MM.1S (cell line): ENCODE data around the gene KIF18B.

Experiments used
- DNase-seq: peaks from one replicate; pipeline ENCODE4 v3.0.0-alpha.2; 2015
- H2AFZ ChIP-seq: fragments of 300-600 bp; sonication (generic); 2 replicates; pipeline ENCODE4 v1.6.0; 2016; ENCODE audit warnings: antibody characterized with exemption, low read length
- H3F3A ChIP-seq: fragments of 300-600 bp; sonication (generic); 2 replicates; pipeline ENCODE4 v1.6.1; 2016; ENCODE audit warnings: mild to moderate bottlenecking, antibody characterized with exemption, low read length, moderate library complexity, mixed read lengths; ENCODE audit not compliant: insufficient read depth
- H3K27ac ChIP-seq: fragments of 300-600 bp; sonication (generic); 2 replicates; pipeline ENCODE4 v1.5.1; 2016; ENCODE audit warnings: mild to moderate bottlenecking, low read length
- H3K27me3 ChIP-seq: fragments of 300-600 bp; sonication (generic); replicated peaks from 2 replicates; pipeline ENCODE4 v1.6.0; 2016; ENCODE audit warnings: low read length; ENCODE audit not compliant: insufficient read depth
- H3K36me3 ChIP-seq: fragments of 300-600 bp; sonication (generic); replicated peaks from 2 replicates; pipeline ENCODE4 v1.6.1; 2016; ENCODE audit warnings: mild to moderate bottlenecking, low read length, mixed read lengths; ENCODE audit not compliant: insufficient read depth
- H3K4me1 ChIP-seq: fragments of 300-600 bp; sonication (generic); 2 replicates; pipeline ENCODE4 v1.6.1; 2016; ENCODE audit warnings: low read length, mixed read lengths
- H3K4me2 ChIP-seq: fragments of 300-600 bp; sonication (generic); 2 replicates; pipeline ENCODE4 v1.6.0; 2016; ENCODE audit warnings: low read depth, low read length
- H3K4me3 ChIP-seq: fragments of 300-600 bp; sonication (generic); 2 replicates; pipeline ENCODE4 v1.5.1; 2016; ENCODE audit warnings: low read length, mixed read lengths
- H3K79me2 ChIP-seq: fragments of 300-600 bp; sonication (generic); 2 replicates; pipeline ENCODE4 v1.6.1; 2016; ENCODE audit warnings: mixed run types, low read length, mixed read lengths
- H3K9ac ChIP-seq: fragments of 300-600 bp; sonication (generic); 2 replicates; pipeline ENCODE4 v1.6.1; 2016; ENCODE audit warnings: low read length, mixed read lengths
- H3K9me2 ChIP-seq: fragments of 300-600 bp; sonication (generic); replicated peaks from 2 replicates; pipeline ENCODE4 v1.6.1; 2016; ENCODE audit warnings: mild to moderate bottlenecking, low read length, mixed read lengths; ENCODE audit not compliant: insufficient read depth
- H3K9me3 ChIP-seq: fragments of 300-600 bp; sonication (generic); replicated peaks from 2 replicates; pipeline ENCODE4 v1.6.1; 2016; ENCODE audit warnings: mild to moderate bottlenecking, low read length, mixed read lengths; ENCODE audit not compliant: insufficient read depth
- H4K20me1 ChIP-seq: fragments of 300-600 bp; sonication (generic); 2 replicates; pipeline ENCODE4 v1.6.1; 2016; ENCODE audit warnings: mild to moderate bottlenecking, low read length, moderate library complexity, mixed read lengths; ENCODE audit not compliant: insufficient read depth
- EZH2 ChIP-seq: fragments of 300-600 bp; sonication (generic); optimal IDR thresholded peaks from 2 replicates; pipeline ENCODE3; 2017; ENCODE audit warnings: low read depth, mild to moderate bottlenecking, antibody characterized with exemption, low read length, mixed read lengths
- EZH2phosphoT487 ChIP-seq: fragments of 300-600 bp; sonication (generic); IDR thresholded peaks from 2 replicates; pipeline ENCODE4 v1.6.1; 2018; ENCODE audit warnings: antibody characterized with exemption, low read length
- TF ChIP-seq, protein P1 (sequence below): fragments of 300-600 bp; sonication (generic); IDR thresholded peaks from 2 replicates; pipeline ENCODE4 v1.5.1; 2016; ENCODE audit warnings: antibody characterized with exemption, low read length, mixed read lengths

Gene KIF18B

DNA sequence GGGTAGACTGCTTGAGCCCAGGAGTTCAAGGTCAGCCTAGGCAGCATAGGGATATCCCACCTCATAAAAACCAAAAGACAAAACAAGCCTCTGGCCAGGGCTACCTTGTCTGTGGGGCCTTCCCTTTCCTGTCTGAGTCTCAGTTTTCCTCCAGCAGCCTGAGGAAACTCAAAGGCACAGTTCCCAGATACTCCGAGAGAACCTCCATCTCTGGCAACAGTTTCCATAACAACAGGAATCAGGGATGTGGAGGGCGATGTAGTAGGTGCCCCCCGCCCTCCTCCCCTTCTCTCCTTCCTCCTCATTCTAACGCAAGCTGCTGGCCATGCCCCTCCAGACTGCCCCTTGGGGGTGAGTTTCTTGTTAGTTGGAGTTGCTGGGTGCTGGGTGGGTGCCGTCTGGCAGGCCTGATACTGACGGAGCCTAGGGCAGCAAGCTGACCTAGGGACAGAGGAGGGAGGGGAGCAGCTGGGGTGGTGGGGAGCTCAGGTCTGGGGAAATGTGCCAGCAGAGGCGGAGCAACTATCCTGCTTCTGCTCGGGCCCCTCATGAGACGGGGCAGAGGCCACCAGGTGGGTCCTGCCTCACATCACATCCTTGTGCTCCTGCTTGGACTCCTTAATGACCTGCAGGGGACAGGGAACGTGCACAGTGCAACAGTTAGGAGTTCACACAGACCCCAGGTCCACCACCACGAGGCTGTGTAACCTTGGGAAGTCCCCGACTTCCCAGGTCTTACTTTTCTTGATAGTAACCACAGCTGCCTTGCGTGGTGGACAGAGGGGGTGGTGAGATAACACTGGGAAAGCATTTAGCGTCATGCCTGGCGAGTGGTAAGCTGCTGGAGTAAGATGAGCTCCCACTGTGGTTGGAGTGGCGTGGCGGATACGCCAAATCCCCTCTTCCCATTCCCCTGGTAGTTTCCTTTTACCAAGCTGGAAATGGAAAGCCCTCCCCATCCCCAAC is 40.5 kb downstream of the KIF18B start:
- Histone ChIP-seq H3K27ac (no peak overlapping the region), H3K36me3 (no peaks in the 10 kb centered on the region), H3K79me2 (no peaks in the 10 kb centered on the region), H3K4me2 (no peak overlapping the region), H3K9me3 (no peaks in the 10 kb centered on the region), H3K27me3 (peaks cover 43% of the 10 kb centered on the region), H3F3A (no peaks in the 10 kb centered on the region), H2AFZ (no peak overlapping the region), H3K4me3 (no peak overlapping the region), H4K20me1 (no peaks in the 10 kb centered on the region), H3K9ac (no peak overlapping the region), H3K4me1 (no peaks in the 10 kb centered on the region), H3K9me2 (no peaks in the 10 kb centered on the region)
- DNase-seq, result no peak
- TF ChIP-seq EZH2phosphoT487 (no peak), EZH2 (no peak)
- TF ChIP-seq, protein P1, sequence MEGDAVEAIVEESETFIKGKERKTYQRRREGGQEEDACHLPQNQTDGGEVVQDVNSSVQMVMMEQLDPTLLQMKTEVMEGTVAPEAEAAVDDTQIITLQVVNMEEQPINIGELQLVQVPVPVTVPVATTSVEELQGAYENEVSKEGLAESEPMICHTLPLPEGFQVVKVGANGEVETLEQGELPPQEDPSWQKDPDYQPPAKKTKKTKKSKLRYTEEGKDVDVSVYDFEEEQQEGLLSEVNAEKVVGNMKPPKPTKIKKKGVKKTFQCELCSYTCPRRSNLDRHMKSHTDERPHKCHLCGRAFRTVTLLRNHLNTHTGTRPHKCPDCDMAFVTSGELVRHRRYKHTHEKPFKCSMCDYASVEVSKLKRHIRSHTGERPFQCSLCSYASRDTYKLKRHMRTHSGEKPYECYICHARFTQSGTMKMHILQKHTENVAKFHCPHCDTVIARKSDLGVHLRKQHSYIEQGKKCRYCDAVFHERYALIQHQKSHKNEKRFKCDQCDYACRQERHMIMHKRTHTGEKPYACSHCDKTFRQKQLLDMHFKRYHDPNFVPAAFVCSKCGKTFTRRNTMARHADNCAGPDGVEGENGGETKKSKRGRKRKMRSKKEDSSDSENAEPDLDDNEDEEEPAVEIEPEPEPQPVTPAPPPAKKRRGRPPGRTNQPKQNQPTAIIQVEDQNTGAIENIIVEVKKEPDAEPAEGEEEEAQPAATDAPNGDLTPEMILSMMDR, result no peak

DNA sequence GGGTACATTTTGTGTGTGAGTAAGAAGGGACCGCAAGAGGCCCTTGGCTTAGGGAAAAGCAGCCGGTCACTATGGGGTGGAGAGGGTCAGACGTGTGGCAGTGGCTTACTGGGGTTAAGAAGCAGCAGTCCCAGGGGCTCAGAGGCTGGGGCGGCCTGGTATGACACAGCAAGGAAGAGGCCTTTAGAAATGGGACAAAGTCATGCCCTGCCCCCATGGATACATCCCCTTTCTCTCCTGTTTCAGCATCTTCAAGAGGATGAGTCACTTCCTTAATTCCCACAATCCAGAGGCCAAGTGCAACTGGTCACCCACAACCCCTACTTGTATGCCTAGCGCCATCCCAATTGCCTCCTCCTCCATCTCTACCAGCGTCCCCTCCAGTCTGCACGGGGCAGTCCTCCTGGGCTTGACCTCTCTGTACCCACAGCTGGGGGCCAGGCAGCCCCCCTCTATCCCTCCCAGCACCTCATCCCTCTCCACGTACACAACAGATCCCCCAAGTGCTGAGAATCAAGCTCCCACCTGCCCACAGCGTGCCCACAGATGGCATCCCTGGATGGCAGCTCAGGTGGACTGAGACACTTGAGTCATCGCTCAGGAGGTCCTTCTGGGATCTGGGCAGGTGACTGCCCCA is 41.4 kb downstream of the KIF18B start:
- H3K9me3 ChIP-seq, result no peaks in the 10 kb centered on the region
- no peaks in the 10 kb centered on the region for H3F3A ChIP-seq
- no peaks in the 10 kb centered on the region for H3K9me2 ChIP-seq
- DNase-seq, result no peak
- no peak overlapping the region for H3K4me3 ChIP-seq
- H3K4me2 ChIP-seq, result no peak overlapping the region
- no peak overlapping the region for H3K9ac ChIP-seq
- no peak for TF ChIP-seq EZH2phosphoT487
- TF ChIP-seq, protein P1, result no peak
- no peak for TF ChIP-seq EZH2
- H3K27ac ChIP-seq, result no peak overlapping the region
- no peaks in the 10 kb centered on the region for H3K36me3 ChIP-seq
- H4K20me1 ChIP-seq, result no peaks in the 10 kb centered on the region
- no peaks in the 10 kb centered on the region for H3K4me1 ChIP-seq
- H3K27me3 ChIP-seq, result peaks cover 49% of the 10 kb centered on the region
- H3K79me2 ChIP-seq, result no peaks in the 10 kb centered on the region
- no peak overlapping the region for H2AFZ ChIP-seq

DNA sequence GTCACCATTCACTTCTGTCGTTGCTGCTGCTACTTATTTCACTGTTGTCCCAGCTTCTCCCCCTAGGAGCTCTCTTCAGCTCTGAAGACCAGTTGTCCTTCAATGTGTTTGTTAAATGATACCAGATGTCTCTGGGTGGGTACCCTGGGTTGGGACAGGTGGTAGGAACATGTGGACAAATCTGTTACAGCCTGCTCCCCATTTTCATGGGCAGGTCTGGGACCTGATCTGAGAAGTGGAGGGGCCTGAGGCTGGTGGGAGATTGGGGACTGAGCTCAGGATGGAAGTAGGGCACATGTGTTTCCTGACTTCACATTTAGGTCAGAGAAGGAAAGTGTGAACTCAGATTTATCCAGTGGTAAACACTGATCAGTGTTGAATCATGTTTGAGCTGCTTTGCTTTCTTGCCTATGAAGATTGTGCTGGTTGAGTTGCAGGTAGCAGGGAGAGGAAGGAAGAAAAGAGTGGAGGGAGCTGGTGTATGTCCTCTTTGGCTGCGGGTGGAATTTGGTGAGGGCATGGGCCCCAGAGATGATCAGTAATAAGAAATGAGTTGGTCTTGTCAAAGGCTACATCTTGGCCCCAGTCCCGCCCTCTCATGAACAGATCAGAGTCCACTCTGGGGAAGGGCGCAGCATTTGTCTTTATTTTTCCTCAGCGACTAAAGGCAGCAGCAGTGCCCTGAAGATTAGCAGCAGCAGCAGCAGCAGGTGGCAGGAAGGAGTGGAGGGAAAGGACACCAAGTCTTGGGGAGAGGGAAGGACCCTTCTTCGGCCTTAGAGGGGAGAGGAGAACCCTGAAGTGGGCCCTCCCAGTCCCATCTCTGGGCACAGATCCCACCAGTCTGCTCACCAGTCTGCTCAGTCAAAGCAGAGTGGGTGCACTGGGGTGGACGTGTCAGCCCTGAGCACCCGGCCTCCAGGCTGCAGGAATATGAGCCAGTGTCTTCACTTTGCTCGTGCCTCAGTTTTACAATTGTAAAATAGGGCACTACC is 42.3 kb downstream of the KIF18B start:
- H4K20me1 ChIP-seq, result no peaks in the 10 kb centered on the region
- H2AFZ ChIP-seq, result no peak overlapping the region
- H3K9me3 ChIP-seq, result no peaks in the 10 kb centered on the region
- H3K4me2 ChIP-seq, result no peak overlapping the region
- no peak overlapping the region for H3K9ac ChIP-seq
- no peak for TF ChIP-seq EZH2
- TF ChIP-seq, protein P1, result no peak
- TF ChIP-seq EZH2phosphoT487, result no peak
- H3K27me3 ChIP-seq, result peaks cover 57% of the 10 kb centered on the region
- DNase-seq, result no peak
- H3K79me2 ChIP-seq, result no peaks in the 10 kb centered on the region
- H3F3A ChIP-seq, result no peaks in the 10 kb centered on the region
- no peak overlapping the region for H3K27ac ChIP-seq
- no peaks in the 10 kb centered on the region for H3K9me2 ChIP-seq
- no peaks in the 10 kb centered on the region for H3K4me1 ChIP-seq
- H3K36me3 ChIP-seq, result no peaks in the 10 kb centered on the region
- H3K4me3 ChIP-seq, result no peak overlapping the region
